Activated CD4-positive, alpha-beta T cell treated with anti-CD3 and anti-CD28 coated beads, Interleukin-2, amount 50 U/mL, for 24 hours (primary cell): ENCODE results near the gene MIDN.

Source experiments
- DNase-seq, 2 donors: peaks; one replicate each; pipeline ENCODE4 v3.0.0-alpha.2; 2020; ENCODE audit warnings: low read depth in 1 of 2, low spot score in 1 of 2

The MIDN gene

GRCh38 chr19:1257475-1258162, 9.2 kb downstream of the MIDN start:
- no peak for DNase-seq

DNA sequence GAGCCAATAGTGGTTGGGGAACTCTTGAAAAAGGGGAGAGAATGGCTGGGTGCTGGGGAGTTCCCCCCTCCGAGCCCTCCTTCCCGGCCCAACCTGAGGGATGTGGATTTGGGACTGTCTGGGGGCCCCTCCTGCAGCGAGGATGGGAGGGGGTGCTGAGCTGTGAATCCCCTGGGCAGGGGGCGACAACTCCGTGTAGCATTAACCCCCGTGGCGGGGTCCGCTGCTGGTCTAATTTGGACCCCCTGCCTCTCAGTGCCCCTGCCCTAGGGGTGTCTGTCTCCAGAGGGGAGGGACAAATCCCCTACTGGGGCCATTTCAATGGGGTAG, 9.7 kb downstream of the MIDN start:
- no peak for DNase-seq

- DNase-seq: no peak
These were observed 10.4 kb downstream of the MIDN start for GRCh38 chr19:1258707-1259205.

GRCh38 chr19:1259206-1259875, 11.0 kb downstream of the MIDN start:
- DNase-seq: no peak

DNA sequence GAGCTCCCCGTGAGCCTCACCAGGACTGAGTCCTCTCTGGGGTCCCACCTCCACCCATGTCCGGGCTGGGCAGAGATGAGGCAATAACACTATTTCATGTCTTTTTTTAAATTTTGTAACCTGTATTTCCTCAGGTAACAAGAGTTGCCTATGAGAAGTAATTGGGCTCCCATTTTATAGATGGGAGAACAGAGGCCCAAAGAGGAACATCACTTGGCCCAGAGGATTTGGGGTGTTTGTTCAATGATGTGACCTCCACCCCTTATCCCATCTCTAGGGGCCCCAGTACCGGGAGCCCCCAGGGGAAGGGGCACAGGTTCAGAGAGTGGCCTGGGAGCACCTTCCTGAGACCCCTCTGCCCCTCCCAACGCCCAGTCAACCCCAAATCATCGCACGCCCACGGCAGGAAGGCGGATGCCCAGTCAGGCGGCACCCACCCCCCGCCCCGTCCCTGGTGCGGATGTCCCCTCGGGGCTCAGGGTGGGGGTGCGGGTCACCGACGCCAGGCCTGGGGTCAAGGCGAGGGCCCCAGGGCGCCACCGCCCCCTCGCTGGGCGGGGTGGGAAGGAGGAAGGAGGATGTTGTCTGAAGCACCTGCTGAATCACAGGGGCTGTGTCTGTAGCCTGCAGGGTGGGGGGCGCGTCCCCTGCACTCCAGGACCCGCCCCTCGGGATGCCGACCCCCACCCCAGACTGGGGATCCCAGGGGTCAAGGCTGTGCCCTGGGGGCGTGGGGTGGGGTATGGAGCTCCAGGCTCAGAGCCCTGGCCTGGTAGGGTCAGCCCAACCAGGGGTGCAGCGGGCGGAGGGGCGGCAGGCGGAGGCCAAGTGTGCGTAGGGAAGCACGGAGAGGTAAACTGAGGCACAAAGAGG, 11.7 kb downstream of the MIDN start:
- DNase-seq: no peak

- peak; percentile 92 to 95 for DNase-seq
These were observed 12.6 kb downstream of the MIDN start for GRCh38 chr19:1260749-1261537.

- DNase-seq: no peak
These were observed 13.1 kb downstream of the MIDN start for GRCh38 chr19:1261538-1261797.

- DNase-seq: no peak
These were observed 13.6 kb downstream of the MIDN start for GRCh38 chr19:1261798-1262622.

DNA sequence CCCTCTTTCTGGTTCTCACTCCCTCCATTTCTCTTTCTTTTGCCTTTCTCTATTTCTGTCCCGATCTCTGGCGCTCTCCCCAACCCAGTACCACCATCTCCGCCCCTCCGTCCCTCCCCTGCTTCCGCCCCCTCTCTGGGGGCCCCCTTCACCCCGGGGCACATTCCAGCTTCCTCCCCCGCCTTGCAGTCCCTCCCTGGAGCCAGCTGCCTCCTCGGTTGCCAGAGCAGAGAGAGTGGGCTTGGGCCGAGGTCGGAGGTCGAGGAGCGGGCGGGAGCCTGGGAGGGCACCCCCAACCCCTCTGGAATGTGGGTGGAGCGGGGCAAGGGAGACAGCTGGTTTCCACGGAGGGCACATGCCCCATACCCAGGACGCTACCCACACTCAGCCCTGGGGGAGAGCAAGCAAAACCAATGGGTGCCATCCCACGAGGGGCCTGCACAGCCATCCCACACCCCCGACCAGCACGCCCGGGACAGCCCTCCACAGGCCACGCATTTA, 14.3 kb downstream of the MIDN start:
- no peak for DNase-seq

GRCh38 chr19:1263188-1263587, 14.8 kb downstream of the MIDN start:
- DNase-seq: no peak

DNA sequence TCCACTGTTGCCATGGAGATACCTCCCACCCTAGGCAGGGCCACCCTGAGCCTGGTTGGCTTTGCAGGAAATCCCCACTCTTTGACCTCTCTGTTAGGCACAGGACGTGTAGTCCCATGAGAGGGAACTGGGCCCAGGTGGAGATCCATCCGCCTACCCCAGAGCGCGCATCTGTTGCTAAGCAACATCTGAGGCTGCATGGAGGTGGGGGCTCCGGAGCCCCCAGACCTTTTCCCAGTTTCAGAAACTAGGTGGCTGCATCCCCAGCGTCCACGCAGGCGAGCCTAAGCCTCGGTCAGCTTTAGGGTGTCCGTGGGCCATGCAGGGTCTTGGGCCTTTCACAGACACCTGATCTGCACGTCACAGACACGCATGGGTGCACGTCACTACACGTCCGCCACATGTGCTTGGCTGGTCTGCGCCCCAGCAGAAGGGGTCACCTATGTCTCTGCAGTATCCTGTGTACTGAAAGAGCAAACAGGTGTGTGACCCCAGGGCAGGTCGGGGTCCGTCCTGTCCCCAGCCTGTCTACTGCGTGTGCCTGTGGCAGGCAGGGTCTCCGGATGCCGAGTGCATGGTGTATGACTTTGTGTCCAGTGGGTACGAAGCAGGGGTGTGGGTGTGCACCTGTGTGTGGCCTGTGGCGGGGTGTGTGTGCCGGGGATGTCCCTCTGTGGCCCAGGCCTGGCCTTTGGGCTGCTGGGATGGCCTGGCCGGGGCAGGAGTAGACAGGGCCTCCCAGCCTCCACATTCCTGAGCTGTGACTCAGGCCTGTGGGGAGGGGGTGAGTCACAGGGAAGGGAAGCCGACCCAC, 16.6 kb downstream of the MIDN start:
- DNase-seq: no peak

DNA sequence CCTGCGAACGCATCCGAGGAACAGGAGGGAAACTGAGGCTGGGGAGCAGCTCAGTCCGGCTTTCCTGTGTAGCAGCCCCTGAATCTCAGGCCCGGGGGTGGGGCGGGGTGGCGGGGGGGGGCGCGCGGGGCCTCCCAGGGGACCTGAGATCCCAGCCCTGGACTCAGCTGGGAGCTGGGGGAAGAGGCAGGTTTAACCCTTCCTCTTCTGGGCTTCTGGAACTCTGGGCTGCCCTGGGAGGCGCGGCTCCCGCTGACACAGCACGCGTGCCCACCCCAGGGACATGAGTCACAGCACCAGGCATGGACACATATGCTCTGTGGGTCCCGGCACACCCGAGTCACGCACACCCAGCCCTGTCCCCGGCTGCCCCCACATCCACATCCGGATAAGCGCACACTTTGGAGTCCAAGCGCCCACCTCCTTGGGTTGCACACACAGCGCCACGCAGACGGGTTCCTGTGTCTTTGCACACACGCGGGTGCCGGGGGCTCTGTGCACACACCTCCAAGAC, 17.3 kb downstream of the MIDN start:
- DNase-seq: no peak

DNA sequence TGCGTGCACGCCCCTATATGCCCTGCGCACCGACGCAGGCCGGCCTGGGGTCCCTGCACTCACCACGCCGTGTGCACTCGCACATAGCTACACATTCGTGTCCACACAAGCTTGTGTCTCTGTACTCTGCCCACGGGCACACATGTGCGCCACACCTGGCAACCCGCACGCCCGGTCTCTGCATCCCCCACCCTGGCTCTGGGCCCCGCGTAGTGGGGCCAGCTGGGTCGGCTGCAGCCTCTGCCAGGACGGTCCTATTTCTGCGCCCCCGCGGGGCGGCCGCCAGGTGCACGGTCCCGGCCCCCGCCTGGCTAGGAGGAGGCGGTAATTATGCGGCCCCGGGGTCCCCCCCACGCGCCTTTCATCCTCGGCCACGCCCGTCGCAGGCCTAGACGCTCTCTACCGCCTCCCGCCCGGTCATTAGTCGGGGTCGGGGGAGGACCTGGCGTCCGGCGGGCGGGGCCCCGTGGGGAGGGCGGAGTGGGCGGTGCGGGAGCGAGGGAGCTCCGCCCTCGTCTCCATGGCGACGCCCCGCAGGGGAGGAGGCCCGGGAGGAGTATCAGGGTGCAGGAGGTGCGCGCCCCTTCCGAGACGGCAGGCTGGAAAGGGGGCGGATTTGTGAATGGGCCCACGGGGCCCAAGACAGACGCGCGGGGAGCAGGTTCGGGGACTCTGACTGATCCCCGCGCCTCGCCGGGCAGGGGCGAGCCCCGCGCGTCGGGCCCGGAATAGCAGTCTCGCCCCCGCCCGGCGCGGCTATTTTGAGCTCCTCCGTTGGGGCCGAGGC, 17.9 kb downstream of the MIDN start:
- peak in 1 of 2 donors; percentile 70 for DNase-seq

DNA sequence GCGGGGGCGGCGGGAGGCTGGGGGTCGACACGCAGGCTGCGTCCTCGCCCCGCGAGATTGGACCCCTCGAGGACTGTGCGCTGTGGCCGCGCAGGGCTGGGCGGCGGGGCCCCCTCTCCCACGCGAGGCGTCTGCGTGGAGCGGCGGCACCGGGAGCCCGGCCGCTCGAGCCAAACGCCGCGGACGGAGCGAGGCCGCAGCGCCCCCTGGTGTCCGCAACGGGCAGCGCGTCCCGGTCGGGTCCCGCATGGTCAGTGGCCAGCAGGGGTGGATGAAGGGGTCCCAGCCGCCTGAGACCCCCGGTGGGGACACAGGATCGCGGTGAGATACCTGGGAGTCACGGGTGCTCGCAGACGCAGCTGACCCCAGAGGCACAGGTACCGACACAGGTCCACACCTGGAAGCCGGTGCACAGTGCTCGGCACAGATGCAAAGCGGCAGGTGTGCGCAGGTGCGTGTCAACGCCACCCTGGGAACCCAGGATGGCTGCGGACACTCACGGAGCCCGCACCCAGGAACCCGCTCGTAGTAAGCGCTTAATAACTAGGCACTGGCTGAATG, 18.6 kb downstream of the MIDN start:
- no peak for DNase-seq

DNA sequence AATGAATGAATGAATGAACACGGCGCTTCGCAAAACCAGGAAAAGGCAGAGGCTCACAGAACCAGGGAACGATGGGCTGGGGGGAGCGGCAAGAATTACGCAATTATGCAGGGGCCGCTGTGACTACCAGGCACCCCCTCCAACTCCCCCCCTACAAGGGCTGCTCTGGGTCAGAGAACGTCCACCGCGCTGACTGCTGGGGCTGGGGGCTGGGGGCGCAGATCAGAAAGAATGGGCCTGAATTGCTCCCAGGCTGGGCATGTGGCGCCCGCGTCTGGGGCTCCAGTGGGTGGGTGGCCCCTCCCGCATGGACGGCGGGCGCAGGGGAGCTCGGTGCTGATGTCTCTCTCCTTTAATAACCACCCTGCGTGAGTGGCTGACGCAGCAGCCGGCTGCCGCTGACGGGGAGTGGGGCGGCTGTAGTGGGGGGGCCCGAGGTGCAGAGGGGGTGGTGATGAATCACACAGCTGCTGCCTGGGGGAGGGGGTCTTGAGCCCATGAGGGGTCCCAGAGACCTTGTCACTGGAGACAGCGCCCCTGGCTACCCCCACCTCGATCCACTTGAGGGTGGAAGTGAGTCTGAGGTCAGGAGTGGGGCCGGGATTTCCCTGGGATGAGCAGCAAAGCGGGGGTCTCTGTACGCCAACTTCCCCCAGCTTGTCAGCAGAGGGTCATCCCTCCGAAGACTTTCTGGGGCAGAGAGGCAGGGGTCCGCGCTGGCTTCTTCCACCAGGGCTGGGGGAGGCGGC, 19.3 kb downstream of the MIDN start:
- DNase-seq: no peak

DNA sequence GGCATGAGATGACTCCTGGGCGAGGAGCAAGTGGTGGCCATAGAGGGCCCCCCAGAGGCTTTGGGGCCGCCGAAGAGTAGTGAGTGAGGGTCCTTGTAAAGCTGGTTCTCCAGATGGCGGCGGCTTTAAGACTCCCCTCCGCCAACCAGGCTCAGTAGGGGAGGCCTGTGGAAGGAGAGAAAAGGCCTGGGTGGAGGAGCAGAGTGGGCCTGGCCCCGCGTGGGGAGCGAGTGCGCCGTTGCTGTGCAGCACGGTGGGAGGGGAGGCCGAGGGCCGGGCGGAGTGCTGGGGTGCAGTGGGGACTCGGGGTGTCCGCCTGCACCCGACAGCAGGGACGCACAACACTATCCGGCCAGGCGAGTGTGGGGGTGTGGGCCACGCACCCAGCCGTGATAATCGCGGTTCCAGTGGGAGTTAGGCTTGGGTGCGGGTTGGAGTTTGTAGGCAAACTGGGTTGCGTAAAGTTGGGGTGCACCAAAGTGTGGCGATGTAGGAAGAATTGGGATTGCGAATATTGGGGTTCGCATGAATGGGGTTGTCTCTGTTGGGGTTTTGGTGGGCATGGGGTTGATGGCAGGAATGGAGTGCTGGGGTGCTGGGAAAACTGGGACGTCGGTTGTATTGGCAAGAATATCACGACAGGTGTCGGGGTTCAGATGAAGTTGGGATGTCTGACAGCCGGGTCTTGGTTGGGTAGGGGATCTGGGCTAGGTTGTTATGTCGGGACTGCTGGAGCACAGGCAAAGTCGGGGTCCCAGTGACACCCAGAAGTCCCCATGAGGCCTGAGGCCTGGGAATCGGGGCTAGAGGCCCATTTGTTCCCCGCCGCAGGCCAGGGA, 20.1 kb downstream of the MIDN start:
- no peak for DNase-seq

DNA sequence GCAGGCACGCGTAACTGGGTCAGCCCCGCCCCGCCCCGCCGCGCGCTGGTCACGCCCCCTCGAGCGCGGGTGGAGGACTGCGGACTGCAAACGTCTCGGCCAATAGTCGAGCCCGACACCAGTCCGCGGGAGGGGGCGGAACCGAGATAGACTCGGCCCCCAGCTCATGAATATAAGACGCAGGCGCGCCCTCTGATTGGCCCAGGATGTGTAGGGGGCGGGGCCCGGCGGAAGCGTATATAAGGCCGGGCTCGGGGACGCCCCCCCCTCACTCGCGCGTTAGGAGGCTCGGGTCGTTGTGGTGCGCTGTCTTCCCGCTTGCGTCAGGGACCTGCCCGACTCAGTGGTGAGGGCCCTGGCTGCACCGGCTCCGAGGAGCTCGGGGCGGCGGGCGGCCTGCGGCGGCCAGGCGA, 20.7 kb downstream of the MIDN start, which contains the start of gene CIRBP:
CIRBP (plus strand) TSS at position 268 of the 413 bp plus-strand sequence. CDS start 1,602 bp downstream, outside the sequence.
- peak; percentile 99 to 100 for DNase-seq
